Chondrocyte (in vitro differentiated cells): ENCODE results near the gene HMOX1. TPM values are rescaled to one million over a fixed set of nuclear protein-coding genes. Genes with fewer than 3 reads are reported as not detected.
A peak's percentile ranks its signal among the peaks of the same experiment; 100 is the strongest.

Experiments
- DNase-seq: peaks from one replicate; pipeline ENCODE4 v3.0.0; 2021; ENCODE audit warnings: mixed read lengths, low spot score
- H3K27ac Mint-ChIP-seq: one replicate; pipeline ENCODE4 v1.8.0; 2021; ENCODE audit warnings: mild to moderate bottlenecking, moderate library complexity, mixed read lengths; ENCODE audit not compliant: unreplicated experiment
- H3K27me3 Mint-ChIP-seq: 2 replicates; pipeline ENCODE4 v1.8.0; 2021; ENCODE audit warnings: low read depth, mixed read lengths
- H3K36me3 Mint-ChIP-seq: 2 replicates; pipeline ENCODE4 v1.8.0; 2021; ENCODE audit warnings: low read depth, mixed read lengths
- H3K4me1 Mint-ChIP-seq: 2 replicates; pipeline ENCODE4 v1.8.0; 2021; ENCODE audit warnings: low read depth, mild to moderate bottlenecking, mixed read lengths
- H3K4me3 Mint-ChIP-seq: one replicate; pipeline ENCODE4 v1.8.0; 2021; ENCODE audit warnings: mild to moderate bottlenecking, moderate library complexity, mixed read lengths; ENCODE audit not compliant: unreplicated experiment
- H3K9me3 Mint-ChIP-seq: 2 replicates; pipeline ENCODE4 v1.8.0; 2021; ENCODE audit warnings: low read depth, mixed read lengths
- CTCF ChIP-seq: fragments of 200-600 bp; sonication (generic); IDR thresholded peaks from 2 replicates; pipeline ENCODE4 v1.5.0; 2021; ENCODE audit warnings: antibody characterized with exemption, mild to moderate bottlenecking, moderate library complexity
- total RNA-seq: library from RNA; stranded (reverse); gene quantifications from 3 replicates; pipeline ENCODE4 v1.2.1, GENCODE V29; 2021

HMOX1 gene
- total RNA-seq, 1 donor from 2014 or later, result 9.4 TPM

GRCh38 chr22:35424081-35424480 is 43.2 kb downstream of the HMOX1 start:
- Mint-ChIP-seq H3K9me3 (no peaks in the 10 kb centered on the region), H3K4me3 (no peak overlapping the region), H3K27ac (no peak overlapping the region)

GRCh38 chr22:35424761-35425160 is 43.9 kb downstream of the HMOX1 start:
- peak overlapping the region; percentile 2 for H3K27ac Mint-ChIP-seq
- no peak for TF ChIP-seq CTCF
- peaks cover 4% of the 10 kb centered on the region for H3K36me3 Mint-ChIP-seq

More at GRCh38 chr22:35424081-35424480, 43.2 kb downstream of the HMOX1 start:
- peaks cover 14% of the 10 kb centered on the region for H3K4me1 Mint-ChIP-seq
- no peak for DNase-seq
- H3K36me3 Mint-ChIP-seq, result peaks cover 4% of the 10 kb centered on the region
- no peak for TF ChIP-seq CTCF
- H3K27me3 Mint-ChIP-seq, result no peaks in the 10 kb centered on the region

GRCh38 chr22:35425546-35425945 is 44.6 kb downstream of the HMOX1 start:
- Mint-ChIP-seq H3K4me1 (peaks cover 14% of the 10 kb centered on the region), H3K9me3 (no peaks in the 10 kb centered on the region), H3K27ac (no peak overlapping the region), H3K4me3 (no peak overlapping the region), H3K27me3 (no peaks in the 10 kb centered on the region), H3K36me3 (peaks cover 4% of the 10 kb centered on the region)
- no peak for DNase-seq
- no peak for TF ChIP-seq CTCF

More at GRCh38 chr22:35424761-35425160, 43.9 kb downstream of the HMOX1 start:
- Mint-ChIP-seq H3K9me3 (no peaks in the 10 kb centered on the region), H3K4me1 (peaks cover 14% of the 10 kb centered on the region), H3K4me3 (no peak overlapping the region), H3K27me3 (no peaks in the 10 kb centered on the region)
- DNase-seq, result no peak

- peaks cover 4% of the 10 kb centered on the region for H3K36me3 Mint-ChIP-seq
- no peak for TF ChIP-seq CTCF
- peaks cover 17% of the 10 kb centered on the region for H3K4me1 Mint-ChIP-seq
- H3K4me3 Mint-ChIP-seq, result no peak overlapping the region
- no peak for DNase-seq
- H3K9me3 Mint-ChIP-seq, result no peaks in the 10 kb centered on the region
- H3K27me3 Mint-ChIP-seq, result no peaks in the 10 kb centered on the region
- H3K27ac Mint-ChIP-seq, result peak overlapping the region; percentile 75
Measured at GRCh38 chr22:35425971-35426800, 45.3 kb downstream of the HMOX1 start.

GRCh38 chr22:35426801-35427140 is 45.9 kb downstream of the HMOX1 start:
- H3K4me1 Mint-ChIP-seq, result peaks cover 21% of the 10 kb centered on the region
- peak overlapping the region; percentile 75 for H3K27ac Mint-ChIP-seq
- no peak for DNase-seq
- no peak for TF ChIP-seq CTCF
- H3K4me3 Mint-ChIP-seq, result no peak overlapping the region
- peaks cover 3% of the 10 kb centered on the region for H3K36me3 Mint-ChIP-seq
- no peaks in the 10 kb centered on the region for H3K27me3 Mint-ChIP-seq
- H3K9me3 Mint-ChIP-seq, result no peaks in the 10 kb centered on the region
